Prostate gland (tissue), 2 donors: ENCODE results near the gene WWP2. TPM values are rescaled to one million over a fixed set of nuclear protein-coding genes. Genes with fewer than 3 reads are reported as not detected.

ENCODE experiments used
- DNase-seq: peaks from one replicate; pipeline ENCODE4 v3.0.0-alpha.2; 2019; ENCODE audit warnings: low spot score
- H3K27ac ChIP-seq, 2 donors: fragments of 200-600 bp; sonication (generic); 2 replicates each; pipeline ENCODE4 v1.5.1; 2017 to 2019
- H3K27me3 ChIP-seq: fragments of 200-600 bp; sonication (generic); replicated peaks from 2 replicates; pipeline ENCODE4 v1.5.1; 2019; ENCODE audit not compliant: insufficient read depth
- H3K36me3 ChIP-seq, 2 donors: fragments of 200-600 bp; sonication (generic); 1 replicate in 1 of 2; 2 replicates in 1 of 2; pipeline versions ENCODE4 v1.5.1 to v1.8.1; 2017 to 2019
- H3K4me1 ChIP-seq: fragments of 200-600 bp; sonication (generic); replicated peaks from 2 replicates; pipeline ENCODE4 v1.5.1; 2019
- H3K4me3 ChIP-seq, 2 donors: fragments of 200-600 bp; sonication (generic); 2 replicates each; pipeline ENCODE4 v1.5.1; 2017 to 2019
- H3K9me3 ChIP-seq: fragments of 200-600 bp; sonication (generic); 2 replicates; pipeline ENCODE4 v1.5.1; 2017
- CTCF ChIP-seq, 4 experiments: fragments of 200-600 bp in 2 of 4; fragments of 450-650 bp in 2 of 4; sonication (generic) in 2 of 4; IDR thresholded peaks; 1 replicate in 3 of 4; 2 replicates in 1 of 4; pipeline ENCODE4 v1.5.1; 2016 to 2019; ENCODE audit warnings: antibody characterized with exemption in 4 of 4, mild to moderate bottlenecking in 2 of 4, moderate library complexity in 2 of 4
- POLR2A ChIP-seq: fragments of 450-650 bp; IDR thresholded peaks from one replicate; pipeline ENCODE4 v1.6.1; 2016; ENCODE audit warnings: antibody characterized with exemption, mild to moderate bottlenecking
- POLR2AphosphoS5 ChIP-seq: sonication (generic); formaldehyde crosslinking; IDR thresholded peaks from one replicate; pipeline ENCODE4 v1.6.1; 2017; ENCODE audit warnings: antibody characterized with exemption
- WGBS: methylation state at CpG from one replicate; pipeline ENCODE4 v1.1.5; 2018; 5-methylcytosine and 5-hydroxymethylcytosine counted together
- intact Hi-C: fragments of 100-400 bp; cut with DNase I; formaldehyde crosslinking; loops from one replicate; pipeline ENCODE4 v1.14.2; 2022
- total RNA-seq, 2 donors: library from RNA; depleted of rRNA; stranded (reverse); fragments of >200 nt; gene quantifications; one replicate each; pipeline ENCODE4 v1.1.0, GENCODE V29; 2016

The WWP2 gene
- total RNA-seq, 2 donors from 2014 or later: 30.9 to 66.3 TPM

- Histone ChIP-seq H3K27me3 (no peaks in the 10 kb centered on the region), H3K4me1 (peaks cover 2% of the 10 kb centered on the region), H3K36me3 (no peaks in the 10 kb centered on the region), H3K9me3 (no peaks in the 10 kb centered on the region), H3K4me3 (no peak overlapping the region), H3K27ac (peak overlapping the region; percentile 30 to 70)
- intact Hi-C loops: loop anchor here (5.0 to 10.0 kb wide), 3 partner anchors 63 to 286 kb away; no protein-coding TSS in a partner anchor
- no peak for DNase-seq
- 86% methylated on average over 9 of the region's 9 CpGs for WGBS
- TF ChIP-seq POLR2A: no peak
- TF ChIP-seq POLR2AphosphoS5: no peak
- no peak for TF ChIP-seq CTCF (IDR thresholded peaks at IDR 0.05)
Measured at GRCh38 chr16:69860233-69861231, 98.4 kb downstream of the WWP2 start.

- H3K4me3 ChIP-seq: no peak overlapping the region
- no peaks in the 10 kb centered on the region for H3K9me3 ChIP-seq
- intact Hi-C loops: loop anchor here (5.0 to 10.0 kb wide), 3 partner anchors 64 to 287 kb away; no protein-coding TSS in a partner anchor
- 18% methylated on average over 12 of the region's 12 CpGs for WGBS
- peak overlapping the region; percentile 30 to 70 for H3K27ac ChIP-seq
- no peaks in the 10 kb centered on the region for H3K36me3 ChIP-seq
- TF ChIP-seq POLR2AphosphoS5 (peak; percentile 61), POLR2A (no peak)
- H3K4me1 ChIP-seq: peaks cover 2% of the 10 kb centered on the region
- DNase-seq: peak; percentile 50
- no peaks in the 10 kb centered on the region for H3K27me3 ChIP-seq
Measured at GRCh38 chr16:69861292-69862030, 99.3 kb downstream of the WWP2 start.

- Histone ChIP-seq H3K36me3 (no peaks in the 10 kb centered on the region), H3K27me3 (no peaks in the 10 kb centered on the region), H3K9me3 (no peaks in the 10 kb centered on the region), H3K4me1 (peaks cover 2% of the 10 kb centered on the region), H3K27ac (no peak overlapping the region), H3K4me3 (no peak overlapping the region)
- intact Hi-C loops: loop anchor here (5.0 to 10.0 kb wide), 3 partner anchors 64 to 289 kb away; no protein-coding TSS in a partner anchor
- no peak for DNase-seq
- TF ChIP-seq CTCF (IDR thresholded peaks at IDR 0.05) (no peak), POLR2AphosphoS5 (no peak)
- 93% methylated on average over 16 of the region's 16 CpGs for WGBS
Measured at GRCh38 chr16:69863401-69864281, 101.5 kb downstream of the WWP2 start.

- no peak for TF ChIP-seq POLR2A
- TF ChIP-seq CTCF (IDR thresholded peaks at IDR 0.05): no peak
- no peak for TF ChIP-seq POLR2AphosphoS5
- no peaks in the 10 kb centered on the region for H3K36me3 ChIP-seq
- WGBS: 86% methylated on average over 8 of the region's 8 CpGs
- peaks cover 2% of the 10 kb centered on the region for H3K4me1 ChIP-seq
- no peaks in the 10 kb centered on the region for H3K9me3 ChIP-seq
- no peaks in the 10 kb centered on the region for H3K27me3 ChIP-seq
- H3K4me3 ChIP-seq: no peak overlapping the region
- intact Hi-C loops: loop anchor here (10.0 kb wide), 1 partner anchor 291 kb away; no protein-coding TSS in a partner anchor
- DNase-seq: no peak
- H3K27ac ChIP-seq: no peak overlapping the region
Measured at GRCh38 chr16:69865701-69866100, 103.6 kb downstream of the WWP2 start.
